SHP77 (cell line): ENCODE results near the gene ZMAT5.

Experiments used
- DNase-seq, 2 experiments: peaks; one replicate each; lab custom pipeline; 2025; lab: John Stamatoyannopoulos, UW

ZMAT5 gene

GRCh38 chr22:29729161-29729560 is 37.6 kb downstream of the ZMAT5 start:
- DNase-seq, result no peak

- DNase-seq, result no peak
These were observed 39.7 kb downstream of the ZMAT5 start for GRCh38 chr22:29727131-29727523.

DNA sequence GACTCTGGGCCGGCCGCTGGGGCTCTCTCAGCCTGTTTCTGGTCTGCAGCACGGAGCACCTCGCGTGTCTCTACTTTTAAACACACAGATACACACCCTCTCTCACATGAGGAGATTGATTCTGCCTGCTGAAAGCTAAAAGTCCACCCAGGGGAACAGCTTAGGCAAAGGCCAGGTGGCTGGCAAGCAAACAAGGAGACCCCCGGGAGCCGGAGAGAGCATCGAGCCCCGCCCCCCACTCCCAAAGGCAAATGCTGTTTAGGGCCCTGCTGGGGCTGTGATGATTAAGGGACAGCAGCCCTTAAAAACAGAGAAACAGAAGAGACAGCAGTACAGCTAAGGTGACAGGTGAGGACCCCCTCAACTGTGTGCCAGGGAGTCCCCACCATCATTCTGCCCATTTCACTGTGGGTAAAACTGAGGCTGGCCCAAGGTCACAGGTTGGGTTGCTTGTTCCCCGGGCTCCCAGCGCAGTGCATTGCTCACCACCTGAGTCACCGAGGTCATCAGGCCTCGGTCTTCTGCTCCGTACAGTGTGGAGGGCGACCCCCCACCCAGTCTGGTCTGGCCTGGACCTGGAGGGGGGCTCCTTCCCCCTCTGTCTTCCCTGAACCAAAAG is 40.2 kb downstream of the ZMAT5 start:
- no peak for DNase-seq

DNA sequence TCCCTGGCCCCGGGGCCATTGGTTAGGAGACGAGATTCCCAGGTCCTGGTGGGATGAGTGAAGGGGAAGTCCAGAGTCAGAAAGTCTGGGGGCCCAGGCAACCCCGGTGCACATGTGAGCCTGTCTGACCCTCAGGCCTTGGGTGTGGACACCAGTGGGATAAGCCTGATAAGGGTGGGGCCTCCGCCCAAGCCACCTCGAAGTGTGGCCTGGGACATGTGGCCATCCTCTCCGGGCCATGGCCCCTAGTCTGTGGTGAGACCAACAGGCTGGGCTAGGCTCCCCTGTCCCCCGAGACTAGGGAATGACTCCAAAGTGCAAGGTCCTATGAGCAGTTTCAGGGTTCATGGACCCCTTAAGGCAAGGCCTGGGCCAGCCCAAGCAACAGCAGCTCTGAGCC is 40.7 kb downstream of the ZMAT5 start:
- DNase-seq, result no peak

DNA sequence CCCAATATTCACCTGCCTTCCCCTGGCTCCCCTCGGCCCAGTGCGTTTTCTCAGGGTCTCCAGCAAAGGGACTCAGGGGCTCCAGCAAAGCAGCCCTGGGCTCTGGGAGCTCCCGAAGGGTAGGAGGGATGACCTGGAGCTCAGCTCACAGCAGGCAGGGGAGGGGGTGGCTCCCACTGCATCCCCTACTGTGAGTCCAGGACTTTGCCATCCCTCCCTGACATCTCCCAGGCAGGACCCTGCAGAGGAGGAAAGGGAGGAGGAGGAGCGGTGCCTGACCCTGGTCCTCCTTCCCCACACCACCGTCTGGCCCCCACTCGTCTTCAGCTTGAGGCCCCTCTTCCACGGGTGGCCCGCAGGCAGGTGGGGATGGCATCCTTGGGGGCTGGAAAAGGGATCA is 42.0 kb downstream of the ZMAT5 start:
- DNase-seq, result no peak

GRCh38 chr22:29723766-29724165 is 43.0 kb downstream of the ZMAT5 start:
- DNase-seq, result no peak

DNA sequence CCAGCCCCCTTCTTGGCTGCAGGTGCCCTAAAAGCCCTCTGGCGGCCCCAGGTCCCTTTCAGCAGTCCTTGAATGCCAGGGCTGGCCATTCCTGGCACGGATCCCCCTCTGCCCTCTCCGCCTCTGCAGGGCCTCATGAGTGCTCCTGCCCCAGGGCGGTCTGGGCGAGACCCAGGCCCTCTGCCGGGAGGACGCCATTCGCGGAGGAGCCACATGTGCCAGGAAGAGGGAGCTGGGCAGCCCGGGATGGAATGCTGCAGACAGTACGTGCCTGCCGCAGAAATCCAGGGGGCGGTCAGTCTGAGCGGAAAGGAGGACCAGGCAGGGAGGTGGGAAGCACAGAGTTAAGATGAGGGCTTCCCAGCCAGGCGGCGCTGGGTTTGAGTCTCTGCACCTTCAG is 44.2 kb downstream of the ZMAT5 start:
- no peak for DNase-seq

DNA sequence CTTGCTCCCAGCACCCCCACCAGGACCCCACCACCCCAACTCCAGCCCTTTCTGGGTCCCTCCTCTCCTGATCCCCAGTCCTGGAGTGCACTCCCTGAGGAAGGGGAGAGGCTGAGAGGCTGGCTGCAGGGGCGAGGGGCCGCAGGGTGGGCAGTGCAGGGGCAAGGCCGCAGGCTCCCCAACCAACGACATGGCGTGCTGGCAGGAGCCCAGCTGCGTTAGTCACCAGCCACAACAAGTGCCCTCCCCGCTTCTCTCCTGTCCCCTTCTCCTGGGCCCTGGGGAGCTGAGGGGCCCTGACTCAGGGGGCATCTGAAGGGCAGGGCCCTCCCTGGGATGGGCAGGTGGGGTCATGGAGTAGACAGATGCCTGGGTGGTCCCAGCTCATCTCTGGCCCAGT is 44.7 kb downstream of the ZMAT5 start:
- DNase-seq, result peak in 1 of 2 experiments; percentile 21

- no peak for DNase-seq
These were observed 45.9 kb downstream of the ZMAT5 start for GRCh38 chr22:29720811-29721323.

DNA sequence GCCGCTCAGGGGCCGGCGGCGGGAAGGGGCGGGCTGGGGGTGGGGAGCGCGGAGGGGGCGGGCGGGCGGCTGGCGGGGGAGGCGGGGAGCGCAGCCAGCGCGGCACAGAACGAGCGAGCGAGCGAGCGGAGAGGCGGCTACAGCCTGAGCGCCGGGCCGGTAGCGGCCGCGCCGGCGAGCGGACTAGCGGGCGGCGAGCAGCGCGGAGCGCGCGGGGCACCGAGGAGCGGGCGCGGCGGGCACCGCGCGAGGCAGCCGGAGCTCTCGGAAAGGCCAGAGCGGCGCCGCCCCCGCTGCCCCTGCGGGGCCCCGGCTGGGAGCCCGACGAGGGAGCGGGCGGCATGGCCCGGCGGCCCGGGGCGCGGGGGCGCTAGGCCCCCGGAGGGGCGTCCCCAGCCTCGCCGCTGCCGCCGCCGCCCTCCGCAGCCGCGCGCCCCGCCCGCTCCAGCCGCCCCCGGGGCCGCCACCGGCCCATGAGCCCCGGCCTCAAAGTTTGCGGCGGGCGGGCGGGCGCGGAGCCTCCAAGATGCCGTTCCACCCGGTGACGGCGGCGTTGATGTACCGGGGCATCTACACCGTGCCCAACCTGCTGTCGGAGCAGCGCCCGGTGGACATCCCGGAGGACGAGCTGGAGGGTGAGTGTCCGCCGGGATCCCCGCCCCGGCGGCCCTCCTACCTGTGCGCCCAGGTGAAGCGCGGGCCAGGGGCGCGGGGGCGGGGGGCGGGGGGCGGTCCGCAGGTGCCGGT is 46.7 kb downstream of the ZMAT5 start, which contains the start of gene CABP7:
CABP7 (plus strand) TSS at position 105 of the 747 bp plus-strand sequence; CDS start at position 527, 422 bp downstream.
- no peak for DNase-seq

- DNase-seq, result peak in 1 of 2 experiments; percentile 52
These were observed 47.6 kb downstream of the ZMAT5 start for GRCh38 chr22:29718949-29719898.

- peak; percentile 44 to 53 for DNase-seq
These were observed 49.0 kb downstream of the ZMAT5 start for GRCh38 chr22:29717789-29718188.

DNA sequence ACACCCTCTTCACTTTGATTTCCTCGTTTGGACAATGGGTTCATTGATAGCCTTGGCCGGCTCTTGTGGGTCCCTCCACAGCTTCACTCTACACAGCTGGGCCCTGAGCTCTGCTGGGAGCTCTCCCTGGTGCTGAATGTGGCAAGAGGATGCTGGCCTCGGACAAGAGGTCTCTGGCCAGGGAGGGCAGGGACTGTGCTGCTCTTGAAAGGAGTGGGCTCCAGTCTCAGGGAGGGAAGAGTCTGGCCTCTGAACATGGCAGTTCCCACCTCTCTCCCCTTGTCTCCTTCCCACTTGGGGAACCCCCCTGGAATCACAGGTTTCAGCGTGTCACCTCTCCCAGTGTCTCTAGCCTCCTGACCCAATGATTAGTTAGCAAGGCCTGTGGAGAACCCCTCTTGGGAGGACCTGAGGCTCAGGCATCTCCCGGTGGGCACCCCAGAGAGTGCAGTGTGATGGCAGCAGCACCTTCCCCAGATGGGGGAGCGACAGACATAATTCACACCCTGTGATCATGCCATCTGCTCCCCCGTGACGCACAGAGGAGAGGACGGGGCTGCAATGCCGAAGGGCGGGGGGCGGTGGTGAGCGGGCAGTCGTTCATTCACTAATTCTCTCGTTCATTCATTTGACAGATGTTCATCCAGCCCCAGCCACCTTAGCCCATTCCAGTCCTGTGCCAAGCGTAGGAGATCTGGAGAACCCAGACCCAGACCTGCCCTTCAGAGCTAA is 49.8 kb downstream of the ZMAT5 start:
- DNase-seq, result peak; percentile 28 to 67

GRCh38 chr22:29715705-29716104 is 51.1 kb downstream of the ZMAT5 start:
- DNase-seq, result no peak

- DNase-seq, result peak; percentile 76 to 88
These were observed 51.6 kb downstream of the ZMAT5 start for GRCh38 chr22:29715240-29715639.

DNA sequence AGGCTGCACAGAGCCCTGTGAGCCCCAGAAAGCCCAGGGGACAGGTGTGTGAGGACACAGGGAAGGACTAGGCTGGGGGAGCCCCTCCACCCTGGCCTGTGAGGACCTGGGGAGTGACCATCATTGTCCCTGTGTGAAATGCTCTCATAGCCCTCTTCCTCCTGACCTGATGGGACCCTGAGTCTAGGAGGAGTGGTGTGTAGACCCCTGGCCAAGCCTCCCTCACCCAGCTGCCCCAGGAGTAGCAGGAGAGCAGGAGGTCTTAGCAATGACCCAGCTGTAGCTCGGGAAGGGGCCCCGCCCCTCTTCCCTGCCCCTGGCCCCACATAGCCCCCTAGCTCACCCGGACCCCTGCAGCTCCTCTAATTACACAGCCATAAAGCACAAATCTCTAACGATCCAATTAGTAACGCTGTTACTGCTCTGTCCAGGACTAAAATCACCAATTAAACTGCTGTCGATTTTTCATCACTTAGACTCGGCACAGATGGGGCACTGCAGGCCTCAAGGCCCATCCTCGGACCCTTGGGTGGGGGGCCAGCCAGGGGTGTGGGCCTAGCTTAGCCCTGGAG is 53.6 kb downstream of the ZMAT5 start:
- no peak for DNase-seq

DNA sequence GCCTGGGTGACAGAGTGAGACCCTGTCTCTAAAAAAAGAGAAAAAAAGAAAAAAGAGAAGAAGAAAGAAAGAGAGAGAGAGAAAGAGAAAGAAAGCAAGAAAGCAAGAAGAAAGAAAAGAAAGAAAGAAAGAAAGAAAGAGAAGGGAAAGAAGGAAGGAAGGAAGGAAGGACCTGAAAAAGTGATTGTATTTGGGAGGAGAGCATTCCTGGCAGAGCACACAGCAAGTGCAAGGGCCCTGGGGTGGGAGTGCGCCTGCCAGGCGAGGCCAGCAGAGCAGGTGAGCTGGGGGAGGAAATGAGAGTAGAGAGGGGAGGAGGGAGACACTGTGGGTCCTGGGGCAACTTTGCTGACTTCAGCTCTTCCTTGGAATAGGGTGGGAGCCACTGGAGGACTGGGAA is 54.7 kb downstream of the ZMAT5 start:
- DNase-seq, result no peak

DNA sequence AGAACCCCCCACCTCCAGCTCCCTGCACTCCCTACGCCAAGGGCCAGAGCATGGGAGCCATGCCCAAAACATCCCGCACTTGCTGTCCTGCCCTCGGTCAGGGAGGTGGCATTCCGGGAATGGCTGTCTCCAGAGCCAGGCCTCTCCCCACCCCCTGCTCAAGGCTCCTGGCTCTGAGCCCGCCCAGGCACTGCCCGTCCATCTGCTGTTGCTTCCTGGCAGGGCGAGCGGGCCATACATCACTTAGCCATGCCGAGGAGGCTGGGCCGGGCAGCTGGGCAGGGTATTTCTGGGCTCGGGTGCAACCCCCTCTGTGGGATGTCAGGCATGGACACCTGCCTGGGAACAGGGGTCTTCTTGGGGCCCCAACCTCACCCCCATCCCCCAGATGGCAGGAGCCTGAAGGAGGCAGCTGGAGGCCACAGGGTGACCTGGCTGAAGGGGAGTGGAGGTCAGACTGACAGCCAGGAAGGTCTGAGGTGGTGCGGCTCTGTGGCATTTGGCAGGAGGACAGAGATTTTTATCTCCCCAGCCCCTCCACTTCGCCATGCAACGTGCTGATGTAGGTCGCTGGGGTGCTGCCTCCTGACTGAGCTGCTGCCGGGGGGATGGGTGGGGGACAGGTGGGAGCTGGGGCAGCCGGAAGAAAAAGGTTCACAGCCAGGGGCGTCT is 55.7 kb downstream of the ZMAT5 start:
- DNase-seq, result peak; percentile 76 to 92

- DNase-seq, result peak; percentile 34 to 39
These were observed 56.6 kb downstream of the ZMAT5 start for GRCh38 chr22:29710193-29710592.

GRCh38 chr22:29707471-29707870 is 59.3 kb downstream of the ZMAT5 start:
- DNase-seq, result no peak

GRCh38 chr22:29707010-29707409 is 59.8 kb downstream of the ZMAT5 start:
- DNase-seq, result peak; percentile 73 to 90
